ENCODE results near the gene NTF4.

DNA sequence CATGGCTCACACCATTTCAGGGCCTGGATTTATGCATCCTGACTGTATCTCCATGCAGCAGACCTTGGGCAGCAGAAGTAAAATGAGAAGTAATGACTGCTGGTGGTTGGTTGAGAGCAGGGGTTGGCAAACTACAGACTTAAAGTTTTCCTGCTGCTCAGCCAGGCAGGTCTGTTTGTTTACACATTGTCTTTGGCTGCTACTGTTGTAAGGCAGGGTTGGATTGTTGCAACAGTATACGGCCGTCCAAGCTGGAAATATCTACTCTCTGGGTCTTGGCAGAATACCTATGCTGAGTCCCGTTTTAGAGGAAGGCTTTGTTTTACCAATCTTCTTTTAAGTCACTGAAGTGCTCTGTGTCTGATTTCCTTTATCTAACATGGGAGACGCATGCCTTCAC is 34.2 kb upstream of the NTF4 start:
- TF ChIP-seq, protein P1, sequence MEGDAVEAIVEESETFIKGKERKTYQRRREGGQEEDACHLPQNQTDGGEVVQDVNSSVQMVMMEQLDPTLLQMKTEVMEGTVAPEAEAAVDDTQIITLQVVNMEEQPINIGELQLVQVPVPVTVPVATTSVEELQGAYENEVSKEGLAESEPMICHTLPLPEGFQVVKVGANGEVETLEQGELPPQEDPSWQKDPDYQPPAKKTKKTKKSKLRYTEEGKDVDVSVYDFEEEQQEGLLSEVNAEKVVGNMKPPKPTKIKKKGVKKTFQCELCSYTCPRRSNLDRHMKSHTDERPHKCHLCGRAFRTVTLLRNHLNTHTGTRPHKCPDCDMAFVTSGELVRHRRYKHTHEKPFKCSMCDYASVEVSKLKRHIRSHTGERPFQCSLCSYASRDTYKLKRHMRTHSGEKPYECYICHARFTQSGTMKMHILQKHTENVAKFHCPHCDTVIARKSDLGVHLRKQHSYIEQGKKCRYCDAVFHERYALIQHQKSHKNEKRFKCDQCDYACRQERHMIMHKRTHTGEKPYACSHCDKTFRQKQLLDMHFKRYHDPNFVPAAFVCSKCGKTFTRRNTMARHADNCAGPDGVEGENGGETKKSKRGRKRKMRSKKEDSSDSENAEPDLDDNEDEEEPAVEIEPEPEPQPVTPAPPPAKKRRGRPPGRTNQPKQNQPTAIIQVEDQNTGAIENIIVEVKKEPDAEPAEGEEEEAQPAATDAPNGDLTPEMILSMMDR (IDR thresholded peaks at IDR 0.05; ENCODE audit: low read length): no peak
- no peak for TF ChIP-seq EZH2 (IDR thresholded peaks at IDR 0.05; ENCODE audit: borderline replicate concordance, low read length)
